H9 (cell line): ENCODE data around the gene OPTN. TPM values are rescaled to one million over a fixed set of nuclear protein-coding genes. Genes with fewer than 3 reads are reported as not detected.

Experiments
- DNase-seq: peaks from one replicate; pipeline ENCODE4 v3.0.0-alpha.2; 2017
- H2AFZ ChIP-seq: one replicate; pipeline ENCODE4 v1.6.1; 2013; ENCODE audit warnings: mild to moderate bottlenecking, low read length, control low read depth, moderate library complexity
- H2AK5ac ChIP-seq: 2 replicates; pipeline ENCODE4 v1.6.1; 2013; ENCODE audit warnings: low read length, control low read depth, mixed read lengths; ENCODE audit not compliant: insufficient read length
- H2BK120ac ChIP-seq: one replicate; pipeline ENCODE4 v1.6.1; 2013; ENCODE audit warnings: low read depth, mild to moderate bottlenecking, low read length, control low read depth, inconsistent platforms; ENCODE audit not compliant: poor library complexity, severe bottlenecking
- H2BK12ac ChIP-seq: 2 replicates; pipeline ENCODE4 v1.6.1; 2013; ENCODE audit warnings: low read length, control low read depth, mixed read lengths, low read depth; ENCODE audit not compliant: insufficient read length
- H2BK15ac ChIP-seq: 2 replicates; pipeline ENCODE4 v1.6.1; 2013; ENCODE audit warnings: low read depth, low read length, control low read depth
- H2BK20ac ChIP-seq: one replicate; pipeline ENCODE4 v1.6.1; 2013; ENCODE audit warnings: low read depth, mild to moderate bottlenecking, low read length, control low read depth, inconsistent platforms; ENCODE audit not compliant: poor library complexity, severe bottlenecking
- H2BK5ac ChIP-seq: 2 replicates; pipeline ENCODE4 v1.6.1; 2013; ENCODE audit warnings: low read length, control low read depth, mixed read lengths; ENCODE audit not compliant: insufficient read length
- H3K14ac ChIP-seq: 2 replicates; pipeline ENCODE4 v1.6.1; 2013; ENCODE audit warnings: low read length, control low read depth; ENCODE audit not compliant: insufficient read depth
- H3K18ac ChIP-seq: 2 replicates; pipeline ENCODE4 v1.6.1; 2013; ENCODE audit warnings: low read depth, mild to moderate bottlenecking, mixed read lengths, low read length, control low read depth; ENCODE audit not compliant: insufficient read length
- H3K23ac ChIP-seq: 2 replicates; pipeline ENCODE4 v1.6.1; 2013; ENCODE audit warnings: low read length, control low read depth, mixed read lengths, low read depth; ENCODE audit not compliant: insufficient read length
- H3K23me2 ChIP-seq: 2 replicates; pipeline ENCODE4 v1.6.1; 2013; ENCODE audit warnings: low read depth, mild to moderate bottlenecking, mixed read lengths, low read length, control low read depth; ENCODE audit not compliant: insufficient read length, poor library complexity, severe bottlenecking
- H3K27ac ChIP-seq: 2 replicates; pipeline ENCODE4 v1.5.1; 2013; ENCODE audit warnings: low read length, control low read depth, mixed read lengths, low read depth; ENCODE audit not compliant: insufficient read length
- H3K27me3 ChIP-seq: 2 replicates; pipeline ENCODE4 v1.6.1; 2013; ENCODE audit warnings: low read length, control low read depth, inconsistent platforms; ENCODE audit not compliant: insufficient read depth
- H3K4ac ChIP-seq: 2 replicates; pipeline ENCODE4 v1.6.1; 2013; ENCODE audit warnings: low read depth, mild to moderate bottlenecking, control low read depth, inconsistent platforms, low read length, moderate library complexity
- H3K4me1 ChIP-seq: 2 replicates; pipeline ENCODE4 v1.6.1; 2013; ENCODE audit warnings: low read length, control low read depth, inconsistent platforms; ENCODE audit not compliant: insufficient read depth
- H3K4me2 ChIP-seq: 2 replicates; pipeline ENCODE4 v1.6.1; 2013; ENCODE audit warnings: low read length, control low read depth, mixed read lengths; ENCODE audit not compliant: insufficient read length, insufficient read depth
- H3K56ac ChIP-seq: 2 replicates; pipeline ENCODE4 v1.6.1; 2013; ENCODE audit warnings: low read depth, mild to moderate bottlenecking, mixed read lengths, low read length, control low read depth; ENCODE audit not compliant: insufficient read length
- H3K79me1 ChIP-seq: 2 replicates; pipeline ENCODE4 v1.6.1; 2013; ENCODE audit warnings: low read depth, mild to moderate bottlenecking, moderate library complexity, low read length, control low read depth, inconsistent platforms; ENCODE audit not compliant: insufficient read depth, poor library complexity, severe bottlenecking
- H3K79me2 ChIP-seq: 2 replicates; pipeline ENCODE4 v1.6.1; 2013; ENCODE audit warnings: low read length, control low read depth, inconsistent platforms; ENCODE audit not compliant: insufficient read depth
- H3K9ac ChIP-seq: 2 replicates; pipeline ENCODE4 v1.6.1; 2013; ENCODE audit warnings: low read length, control low read depth, mixed read lengths; ENCODE audit not compliant: insufficient read length; ENCODE audit errors: extremely low read depth
- H3K9me3 ChIP-seq: one replicate; pipeline ENCODE4 v1.6.1; 2013; ENCODE audit warnings: low read depth, low read length, inconsistent platforms; ENCODE audit not compliant: control insufficient read depth
- H3T11ph ChIP-seq: one replicate; pipeline ENCODE4 v1.6.1; 2013; ENCODE audit warnings: mild to moderate bottlenecking, low read length, control low read depth, inconsistent platforms
- H4K20me1 ChIP-seq: one replicate; pipeline ENCODE4 v1.6.1; 2013; ENCODE audit not compliant: control insufficient read depth, insufficient read length, insufficient read depth
- H4K5ac ChIP-seq: 2 replicates; pipeline ENCODE4 v1.6.1; 2013; ENCODE audit warnings: low read depth, mild to moderate bottlenecking, mixed read lengths, low read length, control low read depth; ENCODE audit not compliant: insufficient read length
- H4K8ac ChIP-seq: replicated peaks from 2 replicates; pipeline ENCODE4 v1.6.1; 2013; ENCODE audit warnings: low read length, control low read depth, mixed read lengths, low read depth; ENCODE audit not compliant: insufficient read length
- H4K91ac ChIP-seq: 2 replicates; pipeline ENCODE4 v1.6.1; 2013; ENCODE audit warnings: low read depth, mild to moderate bottlenecking, moderate library complexity, mixed read lengths, low read length, control low read depth; ENCODE audit not compliant: insufficient read length
- H3K27ac Mint-ChIP-seq, 3 experiments: 2 replicates in 2 of 3; 3 replicates in 1 of 3; pipeline ENCODE4 v1.8.0; 2020 to 2021; ENCODE audit warnings: mixed read lengths in 3 of 3, mild to moderate bottlenecking in 1 of 3, moderate library complexity in 1 of 3
- H3K27me3 Mint-ChIP-seq: 2 replicates; pipeline ENCODE4 v1.8.0; 2021; ENCODE audit warnings: low read depth, mild to moderate bottlenecking, moderate library complexity, mixed read lengths
- H3K36me3 Mint-ChIP-seq, 3 experiments: 2 replicates in 2 of 3; 3 replicates in 1 of 3; pipeline ENCODE4 v1.8.0; 2020 to 2021; ENCODE audit warnings: low read depth in 3 of 3, mixed read lengths in 3 of 3; ENCODE audit not compliant: insufficient read depth in 1 of 3
- H3K4me1 Mint-ChIP-seq, 2 experiments: 2 replicates each; pipeline ENCODE4 v1.8.0; 2020; ENCODE audit warnings: mixed read lengths in 2 of 2
- H3K4me3 Mint-ChIP-seq, 2 experiments: 2 replicates in 1 of 2; 3 replicates in 1 of 2; pipeline ENCODE4 v1.8.0; 2020 to 2021; ENCODE audit warnings: mild to moderate bottlenecking in 2 of 2, mixed read lengths in 2 of 2, moderate library complexity in 1 of 2
- H3K9me3 Mint-ChIP-seq, 2 experiments: 2 replicates in 1 of 2; 3 replicates in 1 of 2; pipeline ENCODE4 v1.8.0; 2020; ENCODE audit warnings: mild to moderate bottlenecking in 2 of 2, mixed read lengths in 2 of 2, moderate library complexity in 1 of 2
- WGBS: extraction: QIAGEN DNeasy Blood & Tissue Kit; methylation state at CpG from one replicate; pipeline ENCODE4 v1.1.7; 2013; ENCODE audit warnings: missing lambda C conversion rate, low lambda C conversion rate, mixed read lengths; ENCODE audit not compliant: insufficient read length; ENCODE audit errors: extremely low coverage; 5-methylcytosine and 5-hydroxymethylcytosine counted together
- total RNA-seq: library from RNA; stranded (reverse); gene quantifications from 2 replicates; pipeline ENCODE4 v1.2.1, GENCODE V29; 2021
- TF ChIP-seq, protein P1 (sequence below): fragments of 200-600 bp; sonication (generic); conservative IDR thresholded peaks from 3 replicates; pipeline ENCODE4 v1.8.0; 2021; ENCODE audit warnings: antibody characterized with exemption, mild to moderate bottlenecking

The OPTN gene
- total RNA-seq, 1 experiment from 2014 or later: 16.1 TPM

DNA sequence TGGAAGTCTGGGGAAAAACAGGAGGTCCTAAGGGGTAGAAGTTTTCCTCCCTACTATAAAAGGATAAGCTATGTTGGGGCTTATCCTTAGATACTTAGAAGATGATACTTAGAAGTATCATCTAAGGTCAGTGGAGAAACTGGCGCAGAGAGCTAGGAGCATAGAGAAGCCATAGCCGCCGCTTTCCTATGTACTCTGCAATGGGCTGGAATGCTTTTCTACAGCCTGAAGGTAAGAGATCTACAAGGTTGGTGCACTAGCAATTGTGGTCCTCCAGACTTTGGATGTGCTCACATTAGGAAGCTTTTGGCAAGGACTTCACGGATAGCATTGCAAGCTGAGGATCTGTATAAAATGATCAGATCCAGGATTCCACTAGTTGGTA lies 12.4 kb upstream of the OPTN start:
- no peaks in the 10 kb centered on the region for H3K23me2 ChIP-seq
- no peak overlapping the region for H3K4ac ChIP-seq
- no peaks in the 10 kb centered on the region for H4K20me1 ChIP-seq
- no peaks in the 10 kb centered on the region for H3K27me3 ChIP-seq
- no peak overlapping the region for H2BK5ac ChIP-seq
- H2BK120ac ChIP-seq: no peak overlapping the region
- no peak overlapping the region for H3K23ac ChIP-seq
- peaks cover 18% of the 10 kb centered on the region for H3K9me3 ChIP-seq
- no peak overlapping the region for H3K18ac ChIP-seq
- H3K4me1 Mint-ChIP-seq: peaks cover 0 to 7% of the 10 kb centered on the region in 2 experiments; a peak in 2 of 4 replicates
- H4K91ac ChIP-seq: no peak overlapping the region
- H3K79me2 ChIP-seq: no peaks in the 10 kb centered on the region
- H3K4me3 Mint-ChIP-seq: no peak overlapping the region
- TF ChIP-seq, protein P1, sequence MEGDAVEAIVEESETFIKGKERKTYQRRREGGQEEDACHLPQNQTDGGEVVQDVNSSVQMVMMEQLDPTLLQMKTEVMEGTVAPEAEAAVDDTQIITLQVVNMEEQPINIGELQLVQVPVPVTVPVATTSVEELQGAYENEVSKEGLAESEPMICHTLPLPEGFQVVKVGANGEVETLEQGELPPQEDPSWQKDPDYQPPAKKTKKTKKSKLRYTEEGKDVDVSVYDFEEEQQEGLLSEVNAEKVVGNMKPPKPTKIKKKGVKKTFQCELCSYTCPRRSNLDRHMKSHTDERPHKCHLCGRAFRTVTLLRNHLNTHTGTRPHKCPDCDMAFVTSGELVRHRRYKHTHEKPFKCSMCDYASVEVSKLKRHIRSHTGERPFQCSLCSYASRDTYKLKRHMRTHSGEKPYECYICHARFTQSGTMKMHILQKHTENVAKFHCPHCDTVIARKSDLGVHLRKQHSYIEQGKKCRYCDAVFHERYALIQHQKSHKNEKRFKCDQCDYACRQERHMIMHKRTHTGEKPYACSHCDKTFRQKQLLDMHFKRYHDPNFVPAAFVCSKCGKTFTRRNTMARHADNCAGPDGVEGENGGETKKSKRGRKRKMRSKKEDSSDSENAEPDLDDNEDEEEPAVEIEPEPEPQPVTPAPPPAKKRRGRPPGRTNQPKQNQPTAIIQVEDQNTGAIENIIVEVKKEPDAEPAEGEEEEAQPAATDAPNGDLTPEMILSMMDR: no peak
- no CpG with 5 or more reads among the region's 4 CpGs for WGBS
- DNase-seq: no peak
- no peak overlapping the region for H3T11ph ChIP-seq
- no peak overlapping the region for H4K8ac ChIP-seq
- no peak overlapping the region for H2BK12ac ChIP-seq
- no peak overlapping the region for H2AK5ac ChIP-seq
- H3K4me2 ChIP-seq: no peak overlapping the region
- H4K5ac ChIP-seq: no peak overlapping the region
- H3K4me1 ChIP-seq: no peaks in the 10 kb centered on the region; the same call in 1 of the 2 replicates
- H2BK15ac ChIP-seq: no peak overlapping the region
- H3K27ac Mint-ChIP-seq: no peak overlapping the region; a peak in 1 of 7 replicates
- H3K79me1 ChIP-seq: no peaks in the 10 kb centered on the region
- no peak overlapping the region for H3K56ac ChIP-seq
- H3K14ac ChIP-seq: no peak overlapping the region
- H3K27me3 Mint-ChIP-seq: no peaks in the 10 kb centered on the region; the same call in 1 of the 2 replicates
- peaks cover 31 to 40% of the 10 kb centered on the region in 2 experiments for H3K9me3 Mint-ChIP-seq
- no peak overlapping the region for H2AFZ ChIP-seq
- no peak overlapping the region for H3K27ac ChIP-seq
- no peak overlapping the region for H2BK20ac ChIP-seq
- peaks cover 18 to 27% (median 21%) of the 10 kb centered on the region in 3 experiments for H3K36me3 Mint-ChIP-seq
- no peak overlapping the region for H3K9ac ChIP-seq
